Measurements from ENCODE around the gene ANKZF1.

The ANKZF1 gene

DNA sequence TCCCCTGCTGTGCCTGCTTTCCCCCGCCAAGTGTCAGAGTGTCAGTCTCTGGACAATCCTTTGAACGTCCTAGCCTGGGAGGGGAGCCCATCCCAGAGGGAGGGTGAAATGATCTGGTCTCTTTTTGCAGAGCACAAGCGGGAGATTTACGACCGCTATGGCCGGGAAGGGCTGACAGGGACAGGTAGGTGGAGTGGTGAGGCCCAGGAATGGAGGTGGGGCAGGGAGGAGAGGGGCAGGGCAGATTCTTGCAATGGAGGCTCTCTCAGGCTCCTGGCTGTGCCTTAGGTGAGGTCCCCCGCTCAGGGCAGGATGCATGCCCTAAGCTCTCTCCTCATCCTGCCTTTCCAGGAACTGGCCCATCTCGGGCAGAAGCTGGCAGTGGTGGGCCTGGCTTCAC is 52.0 kb downstream of the ANKZF1 start:
- no peak for DNase-seq (ENCODE audit: low spot score)

DNA sequence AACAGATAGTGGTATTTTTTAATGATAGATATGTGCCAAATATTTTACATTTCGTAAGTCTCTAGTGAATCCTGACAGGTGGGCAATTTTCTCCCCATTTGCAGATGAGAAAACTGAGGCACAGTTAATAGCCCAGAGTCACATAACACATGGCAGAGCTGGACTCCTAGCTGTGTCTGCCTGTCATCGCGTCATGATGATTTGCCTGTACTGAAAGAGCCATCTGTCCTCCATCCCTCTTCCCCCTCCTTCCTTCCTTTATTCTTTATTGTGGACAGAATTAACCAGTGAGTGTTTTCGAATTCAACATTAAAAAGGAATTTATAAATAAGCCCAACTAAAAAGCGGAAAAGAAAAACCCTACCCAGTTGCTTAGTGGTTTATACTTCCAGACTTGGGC is 52.8 kb downstream of the ANKZF1 start:
- DNase-seq (ENCODE audit: low spot score): peak; percentile 92

DNA sequence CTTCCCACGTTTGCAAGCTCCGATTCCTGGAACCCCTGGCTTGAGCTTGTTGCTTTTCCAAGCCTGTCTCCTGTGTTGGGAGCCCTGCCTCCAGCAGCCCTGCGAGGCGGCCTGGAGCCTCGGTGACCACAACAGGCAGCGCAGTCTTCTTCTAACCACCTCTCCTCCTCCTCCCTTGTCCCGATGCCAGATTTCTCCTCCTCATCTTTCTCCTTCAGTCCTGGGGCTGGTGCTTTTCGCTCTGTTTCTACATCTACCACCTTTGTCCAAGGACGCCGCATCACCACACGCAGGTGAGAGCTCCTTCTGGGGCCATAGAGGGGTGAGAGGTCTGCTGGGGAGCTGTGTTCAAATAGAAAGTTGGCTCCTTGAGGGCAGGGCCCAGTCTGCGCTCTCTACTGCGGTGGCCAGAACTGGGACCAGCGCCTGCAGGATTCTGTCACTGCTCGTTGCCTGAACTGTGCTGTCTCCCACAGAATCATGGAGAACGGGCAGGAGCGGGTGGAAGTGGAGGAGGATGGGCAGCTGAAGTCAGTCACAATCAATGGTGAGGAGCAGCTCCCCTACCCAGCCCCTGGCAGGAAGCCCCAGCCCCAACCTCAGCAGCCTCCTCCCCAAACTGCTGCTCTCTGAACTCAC is 53.5 kb downstream of the ANKZF1 start:
- DNase-seq (ENCODE audit: low spot score): no peak

DNA sequence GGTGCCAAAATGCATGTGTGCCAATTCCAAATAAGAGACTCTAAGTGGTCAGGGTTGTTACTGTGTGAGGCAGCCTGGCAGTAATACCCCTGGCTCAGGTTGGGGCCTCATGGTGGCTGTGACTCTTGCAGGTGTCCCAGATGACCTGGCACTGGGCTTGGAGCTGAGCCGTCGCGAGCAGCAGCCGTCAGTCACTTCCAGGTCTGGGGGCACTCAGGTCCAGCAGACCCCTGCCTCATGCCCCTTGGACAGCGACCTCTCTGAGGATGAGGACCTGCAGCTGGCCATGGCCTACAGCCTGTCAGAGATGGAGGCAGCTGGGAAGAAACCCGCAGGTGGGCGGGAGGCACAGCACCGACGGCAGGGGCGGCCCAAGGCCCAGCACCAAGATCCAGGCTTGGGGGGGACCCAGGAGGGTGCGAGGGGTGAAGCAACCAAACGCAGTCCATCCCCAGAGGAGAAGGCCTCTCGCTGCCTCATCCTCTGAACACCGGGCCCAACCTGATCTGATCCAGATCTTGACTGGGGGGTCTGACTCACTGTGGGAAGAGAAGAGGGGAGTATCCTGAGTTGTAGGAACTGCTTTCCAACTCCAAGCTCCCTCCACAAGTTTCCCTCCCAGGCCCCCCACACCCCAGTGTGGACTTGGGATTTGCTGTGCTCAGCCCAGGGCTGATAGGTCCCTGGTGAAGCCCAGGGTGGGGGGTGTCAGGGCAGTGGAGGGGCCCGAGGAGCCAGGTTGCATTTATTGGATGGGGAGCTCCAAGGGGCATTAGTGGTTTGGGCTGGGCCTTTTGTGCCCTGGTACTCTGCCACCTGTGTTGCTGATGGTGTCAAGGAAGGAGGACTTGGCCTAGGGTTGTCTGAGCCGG is 55.1 kb downstream of the ANKZF1 start:
- no peak for DNase-seq (ENCODE audit: low spot score)

DNA sequence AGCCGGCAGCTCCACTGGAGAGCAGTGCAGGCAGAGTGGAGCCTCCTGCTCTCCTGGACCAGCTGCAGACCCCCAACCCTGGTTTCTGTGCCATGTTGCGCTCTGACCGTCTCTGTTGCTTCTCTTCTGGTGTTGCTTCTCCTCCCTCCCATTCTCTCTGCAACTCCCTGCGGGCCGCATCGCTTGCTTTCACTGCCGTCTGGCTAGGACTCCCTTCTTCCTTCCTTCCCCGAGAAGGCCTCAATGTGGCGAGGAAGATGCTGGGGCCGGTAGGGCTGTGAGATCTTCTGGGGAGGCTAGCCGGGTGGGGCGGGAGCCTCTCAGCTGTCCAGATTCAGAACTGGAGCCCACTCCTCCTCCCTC is 55.7 kb downstream of the ANKZF1 start:
- DNase-seq (ENCODE audit: low spot score): no peak

GRCh38 chr2:219285894-219286425 is 56.4 kb downstream of the ANKZF1 start:
- DNase-seq (ENCODE audit: low spot score): peak; percentile 76
